Left cardiac atrium (tissue), 4 donors: ENCODE measurements around the gene SSBP4. TPM values are rescaled to one million over a fixed set of nuclear protein-coding genes. Genes with fewer than 3 reads are reported as not detected.

ENCODE experiments used
- ATAC-seq, 2 donors: fragments of 200-7000 bp; cut with Tn5 transposase; one replicate each; pipeline ENCODE4 v1.9.1; 2020; ENCODE audit warnings: mild to moderate bottlenecking in 2 of 2, moderate library complexity in 2 of 2
- DNase-seq: peaks from one replicate; pipeline ENCODE4 v3.0.0-alpha.2; 2020
- intact Hi-C, 2 donors: fragments of 100-400 bp; cut with DNase I; formaldehyde crosslinking; loops; one replicate each; pipeline versions ENCODE4 v1.14.1 to v1.15.1; 2022 to 2023
- total RNA-seq, 2 donors: library from RNA; stranded (reverse); fragmentation: NEBNext Ultra II Directional; extraction: Animal tissue kit (Norgen Biotek cat#: 25700); gene quantifications; one replicate each; pipeline ENCODE4 v1.2.1, GENCODE V29; 2021
- donor health status: DM: no; HTN: yes; CAD: no.
- donor health status: DM: no; HTN: yes; CAD: no; lungs with severe emphysema.
- donor health status: DM: yes; HTN: yes; CAD: no.
- donor health status: Dilated cardiomyopathy.

The SSBP4 gene
- total RNA-seq, 2 donors from 2014 or later, result 37.4 to 49.3 TPM

GRCh38 chr19:18417250-18418028, 1.8 kb upstream of the SSBP4 start:
- ATAC-seq (peak; percentile 56 to 63), DNase-seq (peak; percentile 91)
- intact Hi-C loops, result loop anchor here in 1 of 2 donors (10.0 kb wide), 1 partner anchor 213 kb away; the partner anchor contains the start of gene RAB3A

DNA sequence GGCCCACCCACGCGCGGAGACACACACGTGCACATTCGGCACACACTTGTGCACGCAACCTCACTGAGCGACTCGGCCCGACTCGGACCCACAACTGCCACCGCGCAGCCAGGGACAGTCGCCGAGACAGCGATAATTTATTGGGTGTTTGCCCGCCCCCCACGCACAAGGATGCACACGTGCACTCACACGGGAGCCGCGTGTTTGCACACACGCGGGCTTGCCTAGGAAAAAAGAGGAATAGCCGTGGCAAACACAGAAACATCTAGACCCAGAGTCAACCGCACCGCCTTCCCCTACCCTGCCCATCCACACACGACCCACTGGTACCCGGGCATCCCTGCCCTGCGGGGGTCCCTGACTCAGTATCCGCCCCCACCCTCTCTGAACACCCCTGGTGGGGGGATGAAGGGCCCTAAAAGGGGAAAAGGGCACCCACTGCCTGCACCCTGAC, 1.1 kb upstream of the SSBP4 start:
- ATAC-seq, result no peak
- DNase-seq, result peak; percentile 68
- intact Hi-C loops, result loop anchor here in 1 of 2 donors (10.0 kb wide), 1 partner anchor 213 kb away; the partner anchor contains the start of gene RAB3A

- DNase-seq (peak; percentile 60), ATAC-seq (peak; percentile 0)
- intact Hi-C loops, result loop anchor here in 1 of 2 donors (10.0 kb wide), 1 partner anchor 214 kb away; the partner anchor contains the start of gene RAB3A
Observed at GRCh38 chr19:18418483-18419194, 559 bp upstream of the SSBP4 start.

DNA sequence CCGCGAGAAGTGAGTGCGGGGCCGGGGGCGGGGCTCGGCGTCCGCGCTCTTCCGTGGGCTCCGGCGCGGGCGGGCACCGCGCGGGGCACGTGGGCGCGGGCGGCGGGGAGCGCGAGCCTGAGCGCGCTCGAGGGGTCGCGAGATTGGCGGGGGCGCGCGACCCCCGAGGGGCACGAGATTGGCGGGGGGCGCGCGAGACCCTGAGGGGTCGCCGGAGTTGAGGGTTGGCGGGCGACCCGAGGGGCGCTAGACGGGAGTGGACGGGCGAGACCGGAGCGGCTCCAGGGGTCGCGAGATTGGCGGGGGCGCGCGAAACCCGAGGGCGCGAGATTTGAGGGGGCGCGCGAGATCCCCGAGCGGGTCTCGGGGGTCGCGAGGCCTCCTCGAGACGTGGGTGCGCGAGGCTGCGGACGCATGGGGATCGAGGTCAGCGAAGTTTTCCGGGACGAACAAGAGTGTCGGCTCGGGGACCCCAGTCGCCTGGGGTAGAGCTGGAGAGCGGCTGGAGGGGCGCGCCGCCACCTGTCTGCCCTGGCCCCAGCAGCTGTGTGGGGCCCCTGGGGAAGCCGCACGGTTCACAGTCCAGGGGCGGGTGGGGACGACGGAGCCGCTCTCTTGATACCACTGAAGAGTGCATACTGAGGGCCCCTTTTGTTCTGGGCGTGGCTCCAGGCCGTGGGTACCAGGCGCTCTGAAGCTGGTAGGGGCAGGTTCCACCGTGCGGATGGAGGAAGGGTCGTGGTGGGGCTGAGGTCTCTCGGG, 682 bp downstream of the SSBP4 start:
- intact Hi-C loops, result loop anchor here in 1 of 2 donors (10.0 kb wide), 1 partner anchor 215 kb away; the partner anchor contains the start of gene RAB3A
- DNase-seq, result peak; percentile 55
- ATAC-seq, result no peak

DNA sequence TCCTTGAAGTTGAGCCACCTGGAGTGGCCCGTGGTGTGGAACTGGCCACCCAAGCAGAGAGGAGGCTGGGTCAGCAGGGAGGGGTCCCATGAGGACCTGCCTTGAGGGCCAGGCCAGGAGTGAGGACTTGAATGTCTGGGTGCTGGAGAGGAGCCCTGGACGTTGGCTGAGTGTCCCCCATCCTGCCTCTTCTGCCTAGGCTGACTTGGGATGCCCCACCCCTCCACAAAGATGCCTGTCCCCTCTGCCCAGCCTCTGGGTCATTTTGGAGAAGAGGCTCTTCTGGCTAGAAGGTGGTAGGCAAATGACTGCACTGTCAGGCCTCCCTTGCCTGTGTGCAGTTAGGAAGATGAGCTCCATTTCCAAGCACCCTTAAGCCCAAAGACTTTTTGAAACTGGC, 1.7 kb downstream of the SSBP4 start:
- ATAC-seq (no peak), DNase-seq (no peak)
- intact Hi-C loops, result no loop called here

DNA sequence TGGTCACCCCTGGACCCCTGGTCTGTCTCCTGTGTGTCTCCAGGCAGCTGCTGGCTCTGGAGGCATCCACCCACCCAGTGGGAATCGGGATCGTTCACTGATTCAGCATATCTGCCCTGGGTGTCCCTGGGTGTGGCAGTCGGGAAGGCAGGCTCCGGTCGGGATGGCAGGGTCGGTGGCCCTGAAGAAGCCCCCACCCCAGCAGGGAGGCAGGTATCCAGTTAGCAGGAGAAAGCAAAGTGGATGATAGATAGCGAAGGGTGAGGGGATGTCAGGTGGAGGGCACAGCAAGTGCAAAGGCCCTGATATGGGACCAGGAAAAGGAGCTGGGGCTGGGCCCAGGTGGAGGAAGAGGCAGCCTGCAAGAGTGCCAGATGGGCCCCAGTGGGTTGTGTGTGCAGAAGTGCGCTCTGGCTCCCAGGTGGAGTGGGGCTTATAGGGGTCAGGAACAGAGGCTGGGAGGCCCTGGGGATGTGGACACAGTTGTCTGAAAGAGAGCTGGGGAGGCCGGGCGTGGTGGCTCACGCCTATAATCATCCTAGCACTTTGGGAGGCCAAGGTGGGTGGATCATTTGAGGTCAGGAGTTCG, 2.3 kb downstream of the SSBP4 start:
- ATAC-seq (no peak), DNase-seq (no peak)
- intact Hi-C loops, result no loop called here

GRCh38 chr19:18422530-18423191, 3.5 kb downstream of the SSBP4 start:
- intact Hi-C loops, result no loop called here
- ATAC-seq (no peak), DNase-seq (no peak)

- DNase-seq (no peak), ATAC-seq (no peak)
- intact Hi-C loops, result no loop called here
Observed at GRCh38 chr19:18423258-18424020, 4.2 kb downstream of the SSBP4 start.

DNA sequence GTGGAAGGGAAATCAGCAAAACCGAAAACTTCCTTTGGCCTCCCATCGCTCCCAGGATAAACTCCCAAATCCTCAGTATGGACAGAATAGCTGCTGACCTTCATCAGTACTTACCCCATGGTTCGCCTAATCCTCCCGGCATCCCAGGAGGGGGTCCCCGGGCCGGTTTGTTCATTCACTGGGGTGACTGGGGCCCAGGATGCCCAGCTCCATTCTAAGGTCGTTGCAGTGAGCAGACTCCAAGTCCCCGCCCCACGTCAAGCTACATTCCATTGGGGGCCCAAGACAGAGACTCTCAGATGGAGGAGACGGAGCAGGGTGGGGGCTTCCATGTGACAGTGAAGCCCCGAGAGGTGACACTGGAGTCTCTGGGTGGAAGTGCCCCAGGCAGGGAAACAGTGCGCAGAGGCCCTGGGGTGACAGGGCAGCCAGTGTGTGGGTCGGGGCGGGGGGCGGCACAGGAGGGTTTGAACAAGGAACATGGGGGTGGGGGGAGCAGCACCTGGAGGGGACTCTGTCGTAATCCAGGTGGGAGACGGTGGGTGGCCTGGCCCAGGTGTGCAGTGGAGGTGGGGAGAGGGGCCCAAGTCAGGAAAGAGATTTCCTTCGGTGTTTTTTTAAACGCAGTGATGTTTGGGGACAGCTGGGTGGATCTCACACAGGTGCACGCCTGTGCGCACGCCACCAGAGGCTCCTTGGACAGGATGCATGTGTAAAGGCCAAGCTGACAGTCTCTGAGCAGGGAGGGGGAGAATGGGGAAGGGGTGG, 5.1 kb downstream of the SSBP4 start:
- ATAC-seq (no peak), DNase-seq (no peak)
- intact Hi-C loops, result no loop called here

- DNase-seq, result no peak
- no peak for ATAC-seq
- intact Hi-C loops, result no loop called here
Observed at GRCh38 chr19:18424890-18425514, 5.8 kb downstream of the SSBP4 start.

DNA sequence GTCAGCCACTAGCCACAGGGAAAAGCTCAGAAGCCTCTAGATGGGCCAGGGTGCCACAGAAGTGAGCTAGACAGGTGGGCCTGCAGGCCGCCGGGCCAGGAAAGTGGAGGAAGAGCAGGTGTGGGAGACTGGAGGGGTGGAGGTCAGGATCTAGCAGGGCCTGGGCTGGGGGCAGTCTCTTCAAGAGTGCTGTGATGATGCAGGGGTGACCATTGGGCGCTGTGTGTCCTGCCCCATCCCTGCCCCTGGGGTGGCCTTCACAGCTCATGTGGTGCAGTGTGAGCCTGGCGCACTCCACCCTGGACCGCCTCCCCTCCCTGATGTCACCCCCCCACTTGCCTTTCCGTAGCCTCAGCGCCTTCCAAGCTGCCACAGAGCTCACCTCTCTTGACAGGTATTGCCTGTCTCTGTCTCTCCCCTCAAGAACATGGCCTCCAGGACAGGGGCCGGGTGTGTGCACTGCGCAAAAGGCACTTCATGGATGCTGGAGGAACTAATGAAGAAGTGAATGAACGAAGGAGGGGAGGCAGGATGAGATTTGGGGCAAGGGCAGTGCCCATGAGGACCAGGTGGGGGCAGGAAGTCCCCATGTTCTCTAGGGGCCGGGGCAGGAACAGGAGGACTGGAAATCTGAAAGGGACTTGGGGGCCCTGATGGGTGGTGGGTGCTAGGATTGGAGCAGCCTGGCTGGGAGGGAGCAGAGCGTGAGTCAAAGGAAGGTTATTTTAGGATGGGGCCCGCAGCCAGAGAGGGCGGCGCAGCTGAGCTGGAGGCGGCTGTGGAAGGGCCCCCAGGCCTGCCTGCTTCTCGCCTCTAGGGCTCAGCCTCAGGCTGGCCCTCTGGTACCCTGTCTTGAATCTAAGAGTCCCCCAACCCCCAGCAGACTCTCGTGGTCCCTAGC, 6.6 kb downstream of the SSBP4 start:
- ATAC-seq, result peak; percentile 60 to 63
- intact Hi-C loops, result no loop called here
- DNase-seq, result peak; percentile 70

GRCh38 chr19:18426416-18426767, 7.2 kb downstream of the SSBP4 start:
- intact Hi-C loops, result no loop called here
- no peak for ATAC-seq

DNA sequence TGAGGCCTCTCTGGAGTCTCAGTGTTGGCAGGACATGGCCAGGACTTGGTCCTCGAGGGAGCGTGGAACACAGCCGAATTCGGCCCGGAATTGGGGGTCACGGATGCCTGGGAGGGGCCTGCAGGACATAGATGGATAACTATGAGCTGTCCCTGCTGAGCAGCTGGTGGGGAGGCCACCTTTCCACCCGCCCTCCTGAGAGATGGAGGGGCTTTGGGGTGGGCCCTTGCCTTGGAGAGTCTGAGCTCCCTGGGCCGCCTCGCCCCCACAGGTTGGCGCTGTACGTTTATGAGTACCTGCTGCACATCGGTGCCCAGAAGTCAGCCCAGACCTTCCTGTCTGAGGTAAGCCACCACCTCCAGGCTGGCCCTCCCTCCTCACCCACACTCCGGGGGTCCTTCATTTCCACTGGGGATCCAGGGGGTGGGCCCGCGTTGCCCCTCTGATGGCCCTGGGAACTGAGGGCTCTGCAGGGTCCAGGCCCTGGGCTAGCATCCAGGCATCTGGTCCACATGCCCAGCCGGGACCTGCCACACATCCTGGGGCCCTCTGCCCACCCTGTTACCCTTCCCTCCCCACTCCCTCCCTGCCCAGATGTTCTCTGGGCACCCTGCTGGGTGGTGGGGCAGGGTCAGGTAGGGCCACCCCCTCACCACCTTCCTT, 8.0 kb downstream of the SSBP4 start:
- DNase-seq, result no peak
- no peak for ATAC-seq
- intact Hi-C loops, result no loop called here

More at GRCh38 chr19:18426416-18426767, 7.2 kb downstream of the SSBP4 start:
- no peak for DNase-seq

DNA sequence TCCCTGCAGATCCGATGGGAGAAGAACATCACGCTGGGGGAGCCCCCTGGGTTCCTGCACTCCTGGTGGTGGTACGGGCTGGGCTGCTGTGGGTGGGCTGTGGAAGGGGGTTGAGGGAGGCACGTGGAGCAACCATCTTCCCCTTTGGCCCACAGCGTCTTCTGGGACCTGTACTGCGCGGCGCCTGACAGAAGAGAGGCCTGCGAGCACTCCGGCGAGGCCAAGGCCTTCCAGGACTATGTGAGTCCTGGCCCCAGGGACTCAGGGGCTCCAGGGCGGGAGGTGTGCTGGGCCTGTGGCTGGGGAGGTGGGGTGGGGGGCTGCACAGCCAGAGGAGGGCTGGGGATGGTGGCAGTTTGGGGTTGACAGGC, 8.5 kb downstream of the SSBP4 start:
- peak; percentile 22 for DNase-seq
- intact Hi-C loops, result no loop called here
- ATAC-seq, result no peak

DNA sequence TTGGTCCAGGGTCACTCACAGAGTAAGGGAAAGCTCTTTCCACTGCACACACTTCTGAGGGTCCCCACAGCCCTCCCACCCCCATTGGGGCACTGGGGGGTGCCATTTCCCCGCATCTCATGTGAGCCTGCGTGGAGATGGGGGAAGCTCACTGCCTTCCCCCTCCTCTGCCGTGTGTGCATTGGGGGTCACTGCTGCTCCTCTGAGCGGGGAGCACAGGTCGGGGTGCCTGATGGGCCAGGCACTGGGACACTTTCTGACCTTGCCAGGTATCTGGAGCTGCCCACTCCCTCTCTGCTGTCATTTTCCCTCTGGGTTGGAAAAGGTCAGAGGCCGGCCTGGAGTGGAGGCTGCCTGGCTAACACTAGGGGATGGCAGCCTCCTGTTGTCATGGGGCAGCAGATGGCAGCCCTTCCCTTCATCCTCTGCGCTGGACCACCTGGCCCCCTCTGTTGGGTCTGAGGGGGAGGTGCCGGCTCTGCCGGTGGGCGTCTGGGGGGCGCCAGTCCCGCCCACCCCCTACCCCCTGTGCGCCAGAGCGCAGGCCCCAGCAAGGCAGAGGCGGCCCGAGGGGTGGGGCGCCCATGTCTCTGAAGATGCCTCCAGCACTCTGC, 9.1 kb downstream of the SSBP4 start:
- intact Hi-C loops, result no loop called here
- ATAC-seq (no peak), DNase-seq (peak; percentile 22)
